DOHH2 (cell line): ENCODE data around the gene FRYL.

ENCODE experiments used
- H3F3A ChIP-seq: fragments of 200-600 bp; sonication (generic), shearing (Covaris generic); 2 replicates; pipeline ENCODE4 v1.6.0; 2016; ENCODE audit warnings: antibody characterized with exemption, mild to moderate bottlenecking; ENCODE audit not compliant: control insufficient read depth, insufficient read depth
- H3K27ac ChIP-seq: fragments of 200-600 bp; sonication (generic); 2 replicates; pipeline ENCODE4 v1.5.1; 2014; ENCODE audit warnings: low read depth, mild to moderate bottlenecking, low read length, moderate library complexity
- H3K27me3 ChIP-seq: fragments of 200-600 bp; sonication (generic); 2 replicates; pipeline ENCODE4 v1.6.1; 2014; ENCODE audit warnings: mild to moderate bottlenecking, low read length, mixed read lengths; ENCODE audit not compliant: control insufficient read depth
- H3K36me3 ChIP-seq: fragments of 200-600 bp; sonication (generic); 2 replicates; pipeline ENCODE4 v1.6.1; 2014; ENCODE audit warnings: mild to moderate bottlenecking, low read length, moderate library complexity, mixed read lengths; ENCODE audit not compliant: control insufficient read depth
- H3K4me1 ChIP-seq: fragments of 200-600 bp; sonication (generic); 2 replicates; pipeline ENCODE4 v1.6.1; 2014; ENCODE audit warnings: mild to moderate bottlenecking, low read length, mixed read lengths; ENCODE audit not compliant: control insufficient read depth
- H3K4me2 ChIP-seq: fragments of 200-600 bp; sonication (generic); 2 replicates; pipeline ENCODE4 v1.6.0; 2014; ENCODE audit warnings: mild to moderate bottlenecking, low read length, moderate library complexity
- H3K4me3 ChIP-seq: fragments of 200-600 bp; sonication (generic); 2 replicates; pipeline ENCODE4 v1.5.1; 2014; ENCODE audit warnings: mild to moderate bottlenecking, low read length, mixed read lengths
- H3K79me2 ChIP-seq: fragments of 200-600 bp; sonication (generic); 2 replicates; pipeline ENCODE4 v1.6.1; 2014; ENCODE audit warnings: mild to moderate bottlenecking, low read length, mixed read lengths; ENCODE audit not compliant: control insufficient read depth
- H3K9me2 ChIP-seq: fragments of 200-600 bp; sonication (generic); replicated peaks from 2 replicates; pipeline ENCODE4 v1.6.1; 2014; ENCODE audit warnings: mild to moderate bottlenecking, low read length, mixed read lengths; ENCODE audit not compliant: control insufficient read depth
- H3K9me3 ChIP-seq: fragments of 200-600 bp; sonication (generic); 2 replicates; pipeline ENCODE4 v1.6.1; 2014; ENCODE audit warnings: antibody characterized with exemption, low read length, mixed read lengths; ENCODE audit not compliant: control insufficient read depth, insufficient read depth
- H4K20me1 ChIP-seq: fragments of 200-600 bp; sonication (generic); 2 replicates; pipeline ENCODE4 v1.6.0; 2014; ENCODE audit warnings: low read depth, mild to moderate bottlenecking, antibody characterized with exemption, low read length, moderate library complexity; ENCODE audit not compliant: control insufficient read depth, insufficient read depth
- CTCF ChIP-seq: fragments of 200-600 bp; sonication (generic); IDR thresholded peaks from one replicate; pipeline ENCODE4 v1.5.1; 2014; ENCODE audit warnings: antibody characterized with exemption, mild to moderate bottlenecking, low read depth, low read length; ENCODE audit not compliant: poor library complexity, severe bottlenecking
- EZH2phosphoT487 ChIP-seq: fragments of 200-600 bp; sonication (generic); IDR thresholded peaks from 2 replicates; pipeline ENCODE4 v1.6.1; 2017; ENCODE audit warnings: borderline replicate concordance, mild to moderate bottlenecking, antibody characterized with exemption, low read length, moderate library complexity, mixed read lengths

Gene FRYL

GRCh38 chr4:48504352-48504751, 275.7 kb downstream of the FRYL start:
- H3K4me2 ChIP-seq = no peak overlapping the region

DNA sequence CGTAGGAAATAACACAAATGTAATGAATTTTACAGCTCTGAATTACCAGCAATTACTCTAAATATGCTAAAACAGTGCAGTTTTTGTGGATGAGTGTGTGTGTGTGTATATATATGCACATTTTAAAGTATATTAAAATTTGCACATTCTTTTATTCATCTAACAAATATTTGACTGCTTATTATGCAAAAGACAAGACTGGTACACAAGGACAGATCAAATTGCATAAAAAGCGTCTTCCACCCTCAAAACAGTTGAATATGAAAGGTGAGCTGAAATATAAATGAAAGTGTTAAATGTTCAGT, 276.1 kb downstream of the FRYL start:
- no peaks in the 10 kb centered on the region for H3K4me1 ChIP-seq
- no peaks in the 10 kb centered on the region for H3K27me3 ChIP-seq
- no peak overlapping the region for H3K4me2 ChIP-seq
- no peak overlapping the region for H3K4me3 ChIP-seq
- peaks cover 37% of the 10 kb centered on the region for H3K36me3 ChIP-seq
- no peaks in the 10 kb centered on the region for H3K9me3 ChIP-seq
- H3F3A ChIP-seq = no peaks in the 10 kb centered on the region
- no peaks in the 10 kb centered on the region for H3K79me2 ChIP-seq
- no peaks in the 10 kb centered on the region for H4K20me1 ChIP-seq
- TF ChIP-seq EZH2phosphoT487 (no peak), CTCF (no peak)
- H3K9me2 ChIP-seq = no peaks in the 10 kb centered on the region
- no peak overlapping the region for H3K27ac ChIP-seq

More at GRCh38 chr4:48504352-48504751, 275.7 kb downstream of the FRYL start:
- Histone ChIP-seq H3K9me3 (no peaks in the 10 kb centered on the region), H3K27me3 (no peaks in the 10 kb centered on the region), H3K4me1 (no peaks in the 10 kb centered on the region), H4K20me1 (no peaks in the 10 kb centered on the region), H3F3A (no peaks in the 10 kb centered on the region), H3K36me3 (peaks cover 38% of the 10 kb centered on the region), H3K9me2 (no peaks in the 10 kb centered on the region), H3K27ac (no peak overlapping the region), H3K4me3 (no peak overlapping the region), H3K79me2 (no peaks in the 10 kb centered on the region)
- TF ChIP-seq CTCF = no peak
- TF ChIP-seq EZH2phosphoT487 = no peak

DNA sequence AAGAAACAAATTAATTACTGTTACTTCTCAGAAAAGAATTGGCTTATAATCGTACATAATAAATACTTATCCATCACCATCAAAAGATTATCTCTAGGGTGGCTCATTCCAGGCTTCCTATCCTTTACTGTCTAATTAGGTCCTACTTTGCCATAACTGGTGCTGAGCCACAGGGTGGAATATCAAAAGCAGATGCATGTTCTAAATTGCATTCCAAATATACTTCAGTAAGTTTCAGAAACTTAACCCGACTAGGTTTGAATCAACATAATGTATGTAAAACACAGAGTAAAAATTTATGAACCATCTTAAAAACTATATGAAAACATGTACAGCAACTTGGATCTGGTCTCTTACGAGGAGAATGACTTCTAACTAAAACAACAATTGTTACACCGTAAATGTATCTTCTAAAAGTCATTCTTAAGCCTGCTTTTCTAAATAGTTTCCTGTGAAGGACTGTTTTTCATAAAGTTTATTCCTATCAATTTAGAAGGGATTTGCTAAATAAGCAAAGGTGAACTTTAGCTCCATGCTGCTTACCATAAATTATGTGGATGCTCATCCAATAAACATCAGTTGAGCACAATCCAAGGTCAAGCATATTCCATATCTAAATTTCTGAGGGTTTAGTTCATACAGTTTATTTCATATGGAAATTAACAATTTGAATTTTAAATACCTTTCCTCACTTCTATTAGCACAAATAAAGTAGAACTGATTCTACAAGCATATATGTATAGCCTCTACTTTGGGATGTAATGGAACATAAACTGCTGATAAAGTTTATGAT, 276.6 kb downstream of the FRYL start:
- H3K4me3 ChIP-seq = no peak overlapping the region
- peaks cover 35% of the 10 kb centered on the region for H3K36me3 ChIP-seq
- H3K27me3 ChIP-seq = no peaks in the 10 kb centered on the region
- TF ChIP-seq EZH2phosphoT487 (no peak), CTCF (no peak)
- H3K9me3 ChIP-seq = no peaks in the 10 kb centered on the region
- no peaks in the 10 kb centered on the region for H3K79me2 ChIP-seq
- no peaks in the 10 kb centered on the region for H3F3A ChIP-seq
- H3K9me2 ChIP-seq = no peaks in the 10 kb centered on the region
- H3K4me1 ChIP-seq = no peaks in the 10 kb centered on the region
- H3K4me2 ChIP-seq = no peak overlapping the region
- no peak overlapping the region for H3K27ac ChIP-seq
- H4K20me1 ChIP-seq = no peaks in the 10 kb centered on the region
